A549 treated with dexamethasone at 1 μM for 4 hours (cell line): Measurements from ENCODE around the gene PLSCR3. TPM values are rescaled to one million over a fixed set of nuclear protein-coding genes. Genes with fewer than 3 reads are reported as not detected.

Experiments used
- total RNA-seq: library from RNA; stranded (reverse); fragments of 200-300 nt; extraction: Qiagen RNA extraction; gene quantifications from 5 replicates; pipeline ENCODE4 v1.2.3, GENCODE V29; 2022

The PLSCR3 gene
- 36.7 to 50.6 TPM (median 41.6 TPM) in 5 replicates for total RNA-seq

DNA sequence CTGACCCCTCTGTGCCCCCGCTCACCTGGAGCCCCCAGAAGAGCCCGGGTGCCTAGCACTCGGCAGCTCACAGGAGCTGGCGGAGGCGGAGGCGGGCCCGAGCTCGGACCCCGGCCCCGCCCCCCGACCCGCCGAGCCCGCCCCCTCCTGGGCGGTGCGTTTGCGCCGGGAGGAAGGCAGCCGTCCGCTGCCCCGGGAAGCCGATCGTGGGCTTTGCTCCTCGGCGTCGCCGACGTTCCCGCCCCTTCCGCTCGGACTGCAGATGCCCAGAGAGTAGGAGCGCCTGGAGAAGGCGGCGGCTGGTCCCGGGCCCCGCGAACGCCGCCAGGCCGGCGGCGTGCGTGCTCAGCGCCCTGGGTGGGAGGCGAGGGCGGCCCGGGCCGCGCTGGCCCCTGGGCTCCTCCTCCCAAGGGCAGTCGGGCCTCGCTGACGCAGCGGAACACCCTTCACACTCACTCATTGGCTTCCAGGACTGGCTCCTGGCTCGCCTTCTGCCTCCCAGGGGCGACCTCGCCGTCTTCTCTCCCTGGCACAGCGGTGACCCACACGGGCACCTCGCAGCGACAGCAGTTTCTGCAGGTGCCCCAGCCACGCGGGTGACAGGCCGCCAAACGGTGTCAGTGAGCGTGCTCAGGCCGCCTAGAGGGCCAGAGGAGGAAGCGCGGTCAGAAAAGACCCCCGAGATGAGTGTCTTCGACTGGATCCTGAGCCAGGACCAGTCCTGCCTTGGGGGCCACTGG, at the start of gene PLSCR3:
Gene PLSCR3 (minus strand): TSS at position 74 of the 740 bp plus-strand sequence. CDS start 415 bp downstream, outside the sequence.

DNA sequence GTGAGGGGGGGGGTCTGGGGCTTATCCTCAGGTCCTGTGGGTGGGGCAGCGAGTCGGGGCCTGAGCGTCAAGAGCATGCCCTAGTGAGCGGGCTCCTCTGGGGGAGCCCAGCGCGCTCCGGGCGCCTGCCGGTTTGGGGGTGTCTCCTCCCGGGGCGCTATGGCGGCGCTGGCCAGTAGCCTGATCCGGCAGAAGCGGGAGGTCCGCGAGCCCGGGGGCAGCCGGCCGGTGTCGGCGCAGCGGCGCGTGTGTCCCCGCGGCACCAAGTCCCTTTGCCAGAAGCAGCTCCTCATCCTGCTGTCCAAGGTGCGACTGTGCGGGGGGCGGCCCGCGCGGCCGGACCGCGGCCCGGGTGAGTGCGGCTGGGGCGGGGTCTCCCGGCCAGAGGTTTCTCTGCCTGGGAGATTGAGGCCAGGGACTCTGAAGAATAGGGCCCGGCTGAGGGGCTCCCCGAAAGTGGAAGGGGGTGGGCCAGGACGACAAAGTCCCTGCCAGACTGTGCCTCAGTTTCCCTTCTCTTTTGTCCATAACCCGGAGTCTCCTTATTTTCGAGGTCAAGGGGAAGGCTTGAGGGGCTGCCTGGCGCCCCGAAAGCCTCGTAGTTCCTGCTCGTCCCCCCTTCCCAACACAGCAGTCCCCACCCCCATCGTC, 45.3 kb upstream of the PLSCR3 start, which contains the start of gene FGF11:
Gene FGF11 (plus strand): TSS at position 51 of the 651 bp plus-strand sequence. CDS start 109 bp downstream, at position 160.

DNA sequence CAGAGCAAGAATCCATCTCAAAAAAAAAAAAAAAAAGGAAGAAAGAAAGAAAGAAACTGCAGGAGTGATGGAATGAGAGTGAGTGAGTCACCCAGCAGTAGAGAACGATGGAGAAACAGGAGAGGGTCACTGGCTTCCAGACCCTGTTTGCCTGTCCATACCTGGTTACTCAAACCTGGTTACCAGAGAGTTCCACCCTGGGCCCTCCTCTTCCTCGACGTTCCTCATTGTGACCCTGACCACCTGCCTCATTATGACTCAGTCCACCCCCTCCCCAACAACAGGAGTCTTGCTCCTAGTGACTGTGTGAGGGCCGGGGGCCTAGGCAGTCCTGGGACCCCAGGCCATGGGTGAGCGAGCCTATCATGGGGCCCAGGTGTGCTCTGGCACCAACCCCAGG, 34.2 kb upstream of the PLSCR3 start, which contains the start of gene SPEM3:
Gene SPEM3 (plus strand): TSS at position 301 of the 400 bp plus-strand sequence. CDS start 46 bp downstream, at position 347.

DNA sequence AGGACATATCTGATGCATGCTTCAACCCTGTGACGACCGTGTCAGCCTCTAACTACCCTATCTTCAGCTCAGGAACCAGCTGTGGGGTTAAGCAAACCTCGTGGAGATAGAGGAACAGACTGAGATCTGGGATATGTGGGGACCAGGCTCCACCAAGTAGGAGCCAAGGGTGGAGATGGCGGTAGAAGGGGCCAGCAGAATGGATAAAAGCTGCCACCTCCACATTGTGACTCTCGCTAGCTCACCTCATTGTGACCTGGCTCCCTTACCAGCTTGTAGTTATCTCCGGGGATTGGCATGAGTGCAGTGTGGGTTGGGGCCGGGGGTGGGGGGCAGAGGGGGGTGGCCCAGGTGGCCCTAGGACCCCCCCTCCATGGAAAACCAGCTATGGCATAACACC, 31.0 kb upstream of the PLSCR3 start, which contains the start of gene SPEM2:
Gene SPEM2 (plus strand): TSS at position 301 of the 400 bp plus-strand sequence. CDS start 73 bp downstream, at position 374.

DNA sequence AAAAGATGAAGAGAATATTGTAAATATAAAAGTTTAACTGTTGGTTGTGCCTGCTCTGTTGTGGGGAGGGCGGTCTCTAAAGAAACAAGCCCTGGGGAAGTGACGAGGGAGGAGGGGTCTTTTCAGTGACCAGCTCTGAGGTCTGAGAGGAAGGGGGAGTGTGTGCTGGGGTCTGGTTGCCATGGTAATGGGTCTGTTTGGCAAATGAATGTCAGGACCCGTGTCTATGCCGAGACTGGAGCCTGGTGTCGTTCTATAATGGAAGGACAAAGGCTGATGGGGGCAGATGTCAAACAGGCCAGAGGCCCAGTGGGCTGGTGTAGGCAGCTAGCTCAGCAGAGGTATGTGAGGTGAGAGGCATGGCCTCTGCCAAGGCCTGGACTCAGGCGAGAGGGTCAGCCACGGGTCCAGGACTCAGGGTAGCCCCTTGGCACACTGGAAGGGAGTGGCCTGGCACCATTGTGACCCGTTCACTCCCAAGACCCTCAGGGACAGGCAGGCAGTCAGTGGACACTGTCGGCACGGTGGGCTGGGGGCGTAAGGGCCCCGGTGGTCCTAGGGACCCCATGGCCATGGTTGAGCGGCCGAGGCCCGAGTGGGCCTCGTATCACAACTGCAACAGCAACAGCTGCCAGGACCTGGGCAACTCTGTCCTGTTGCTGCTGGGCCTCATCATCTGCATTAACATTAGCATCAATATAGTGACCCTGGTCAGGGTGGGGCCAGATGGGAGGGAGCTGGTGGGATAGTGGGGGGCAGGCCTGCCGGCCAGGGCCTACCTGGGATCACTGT, 25.7 kb upstream of the PLSCR3 start, which contains the start of gene SPEM1:
Gene SPEM1 (plus strand): TSS at position 506 of the 792 bp plus-strand sequence. CDS start 61 bp downstream, at position 567.

DNA sequence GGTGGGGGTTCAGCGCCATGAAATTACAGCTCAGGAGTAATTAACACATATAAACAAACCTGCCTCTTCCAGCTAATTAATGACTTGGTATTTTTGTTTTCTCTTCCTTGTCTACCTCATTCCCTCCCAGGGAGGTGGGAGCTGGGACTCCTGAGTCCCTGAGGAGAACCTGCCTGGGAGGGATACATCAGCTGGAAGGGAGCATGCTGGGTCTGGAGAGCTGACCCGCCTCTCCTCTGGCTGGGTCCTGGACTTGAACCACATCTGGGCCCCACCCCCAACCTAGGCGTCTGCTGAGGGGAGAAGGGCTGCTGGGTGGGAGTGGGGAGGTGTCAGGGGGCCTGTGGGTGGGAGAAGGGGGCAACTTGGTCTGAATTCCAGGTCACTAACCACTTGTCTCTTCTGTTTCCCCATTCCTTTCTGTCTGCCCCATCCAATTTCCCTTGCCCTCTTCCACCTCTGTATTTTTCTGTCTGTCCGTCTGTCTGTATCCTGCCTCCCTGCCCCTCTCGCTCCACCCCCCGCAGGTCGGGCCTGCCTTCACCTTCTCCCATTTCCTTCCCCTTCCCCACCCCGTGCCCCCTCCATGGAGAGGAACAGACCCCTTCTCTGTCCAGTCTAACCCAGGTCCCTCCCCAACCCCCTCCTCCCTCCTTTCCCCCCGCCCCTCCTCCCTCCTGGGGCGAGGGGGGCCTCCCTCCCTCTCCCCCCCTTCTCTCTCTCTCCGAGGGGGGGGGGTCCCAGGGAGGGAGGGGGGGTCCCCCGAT, 13.3 kb upstream of the PLSCR3 start, which contains the start of gene NLGN2:
Gene NLGN2 (plus strand): TSS at position 361 of the 767 bp plus-strand sequence. CDS start 411 bp downstream, outside the sequence.

DNA sequence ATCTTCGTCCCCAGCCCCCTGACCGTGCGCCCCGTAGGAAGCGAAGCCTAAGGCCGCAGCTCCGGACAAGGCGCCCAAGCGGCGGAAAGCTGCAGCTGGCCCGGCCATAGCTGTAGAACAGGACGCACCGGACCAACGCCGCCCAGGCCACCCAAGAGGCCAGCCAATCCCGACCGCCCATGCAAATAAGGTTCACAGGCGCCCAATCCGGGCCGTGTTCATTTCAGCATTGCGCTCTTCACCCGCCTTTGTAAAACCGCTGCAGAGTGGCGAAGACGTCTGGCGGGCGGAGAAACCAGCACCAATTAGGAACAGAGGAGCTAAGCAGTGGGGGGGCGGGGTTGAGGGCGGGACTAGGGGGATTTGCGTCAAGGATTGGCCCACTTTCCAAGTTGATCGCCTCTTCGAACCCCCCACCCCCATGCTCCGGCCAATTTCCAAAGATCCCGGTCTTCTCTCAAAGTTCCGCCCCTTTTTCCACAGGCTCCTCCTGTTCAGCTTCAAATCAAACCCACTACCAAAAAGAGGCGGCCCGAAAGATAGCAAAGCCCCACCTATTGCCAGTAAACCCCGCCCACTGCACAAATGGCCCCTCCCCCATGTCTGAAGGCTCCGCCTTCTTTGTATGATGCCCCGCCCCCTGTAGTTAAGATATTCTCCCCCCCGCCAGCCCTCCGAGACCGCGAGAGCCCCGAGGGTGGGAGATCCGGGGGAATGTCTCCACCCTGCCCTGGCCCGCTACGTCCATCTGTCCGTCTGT, 9.8 kb upstream of the PLSCR3 start, which contains the start of gene TMEM256:
Gene TMEM256 (minus strand): TSS at position 121 of the 760 bp plus-strand sequence. CDS start 13 bp downstream, at position 108.

DNA sequence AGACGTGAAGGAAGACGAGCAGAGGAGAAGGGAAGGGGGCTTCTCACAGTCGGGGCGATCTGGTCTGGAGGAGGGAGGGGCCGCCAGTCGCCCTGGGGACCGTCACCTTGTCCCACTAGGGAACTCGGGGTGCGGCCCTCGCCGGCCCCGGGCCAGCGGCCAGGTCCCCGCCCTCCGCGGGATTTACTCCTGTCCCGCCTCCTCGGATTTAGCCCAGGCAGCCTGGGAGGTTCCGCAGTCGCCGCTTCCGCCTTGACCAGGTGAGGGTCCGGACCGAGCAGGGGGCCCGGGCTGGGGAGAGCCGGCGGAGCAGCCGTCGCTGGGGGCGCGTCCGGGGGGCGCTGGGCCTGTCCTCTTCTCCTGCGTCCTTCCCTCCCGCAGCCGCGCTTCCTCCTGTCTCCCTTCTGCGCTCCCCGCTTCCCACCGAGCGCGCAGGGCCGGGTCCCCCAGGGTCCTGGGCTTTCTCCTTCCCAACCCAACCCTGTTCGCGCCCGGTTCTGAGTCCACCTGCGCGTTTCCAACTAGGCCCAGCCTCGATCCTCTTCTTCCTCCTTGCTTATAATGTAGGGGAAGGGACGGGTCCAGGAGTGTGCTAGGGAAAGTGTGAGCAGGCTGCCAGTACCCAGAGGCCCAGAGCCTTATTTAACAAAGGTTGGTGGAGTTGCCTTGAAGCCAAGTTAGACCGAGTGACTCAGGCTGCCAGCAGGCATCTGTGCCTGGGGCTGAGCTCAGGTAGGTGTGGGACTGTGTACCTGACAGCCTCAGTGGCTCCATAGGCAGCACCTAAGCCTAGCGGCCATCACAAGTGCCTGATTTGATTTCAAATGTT, 13.3 kb downstream of the PLSCR3 start, which contains the start of gene TNK1:
Gene TNK1 (plus strand): TSS at position 235 of the 829 bp plus-strand sequence. CDS start 1,838 bp downstream, outside the sequence.

DNA sequence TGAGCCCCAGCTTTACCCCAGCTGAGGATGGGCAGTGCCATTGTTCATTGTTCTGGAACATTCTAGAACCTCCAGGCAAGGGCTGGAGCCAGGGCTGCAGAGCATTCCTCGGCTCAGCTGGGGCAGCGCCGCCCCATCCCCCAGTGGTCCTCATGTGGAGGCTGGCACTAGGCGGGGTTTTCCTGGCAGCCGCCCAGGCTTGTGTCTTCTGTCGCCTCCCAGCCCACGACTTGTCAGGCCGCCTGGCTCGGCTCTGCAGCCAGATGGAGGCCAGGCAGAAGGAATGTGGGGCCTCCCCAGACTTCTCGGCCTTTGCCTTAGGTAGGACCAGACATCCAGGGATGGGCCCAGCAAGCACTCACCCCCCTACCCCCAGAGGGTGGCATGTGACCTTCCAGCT, 39.3 kb downstream of the PLSCR3 start, which contains the start of gene TMEM95:
Gene TMEM95 (plus strand): TSS at position 104 of the 400 bp plus-strand sequence. CDS start 49 bp downstream, at position 153.

DNA sequence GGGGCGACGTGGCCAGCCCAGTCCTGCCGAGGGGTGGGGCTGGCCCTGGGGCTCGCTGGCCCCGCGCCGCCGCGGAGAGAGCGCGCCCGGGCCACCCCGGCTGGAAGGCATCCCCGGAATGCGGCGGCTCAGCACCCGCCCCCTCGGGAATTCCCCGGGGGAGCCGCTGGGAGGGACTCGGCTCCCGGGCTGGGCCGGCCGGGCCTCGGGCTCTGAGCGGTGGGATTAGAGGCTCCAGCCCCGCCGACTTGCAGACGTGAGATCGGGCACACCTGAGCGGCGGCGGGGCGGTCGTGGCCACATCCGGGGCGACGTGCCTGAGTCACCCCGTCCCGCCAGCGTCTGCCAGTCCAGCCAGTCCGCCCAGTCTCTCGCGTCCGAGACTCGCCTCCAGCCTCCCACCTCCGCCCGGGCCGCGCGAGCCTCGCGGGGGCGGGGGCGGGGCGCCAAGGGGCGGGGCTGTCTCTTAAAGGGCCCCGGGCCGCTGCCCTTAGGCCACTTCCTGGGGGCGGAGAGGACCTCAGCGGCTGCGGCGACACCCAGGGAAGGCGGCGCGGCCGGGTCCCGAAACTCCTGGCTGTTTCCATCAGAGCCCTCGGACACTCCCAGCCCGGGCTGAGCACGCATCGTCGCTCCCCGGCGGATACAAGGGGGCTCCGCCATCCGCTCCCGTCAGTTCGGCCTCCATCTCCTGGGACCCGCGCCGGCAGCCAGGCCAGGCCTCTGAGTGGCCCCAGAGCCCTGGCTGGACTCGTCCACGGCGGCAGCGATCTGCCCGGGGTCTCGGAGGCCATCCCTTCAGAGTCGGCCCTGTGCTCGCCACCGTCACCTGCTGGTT, 42.4 kb downstream of the PLSCR3 start, which contains the start of gene KCTD11:
Gene KCTD11 (plus strand): TSS at position 498 of the 838 bp plus-strand sequence.

Other genes with a start within 250 kb of the PLSCR3 start
- 0.42 to 0.98 TPM (median 0.77 TPM) in 5 replicates for gene ASGR1, start 215.2 kb downstream of the PLSCR3 start, total RNA-seq
- 4.5 to 7.6 TPM (median 6.4 TPM) in 5 replicates for gene DLG4, start 174.7 kb downstream of the PLSCR3 start, total RNA-seq
- 266 to 442 TPM (median 389 TPM) in 5 replicates for gene ACADVL, start 174.6 kb downstream of the PLSCR3 start, total RNA-seq
- 33.5 to 47.2 TPM (median 44.9 TPM) in 5 replicates for gene DVL2, start 160.0 kb downstream of the PLSCR3 start, total RNA-seq
- 93.9 to 117 TPM (median 104 TPM) in 5 replicates for gene PHF23, start 155.1 kb downstream of the PLSCR3 start, total RNA-seq
- gene GABARAP, start 152.1 kb downstream of the PLSCR3 start, total RNA-seq = 596 to 790 TPM (median 609 TPM) in 5 replicates
- gene CTDNEP1, start 142.8 kb downstream of the PLSCR3 start, total RNA-seq = 218 to 267 TPM (median 246 TPM) in 5 replicates
- gene ELP5, start 142.3 kb downstream of the PLSCR3 start, total RNA-seq = 140 to 161 TPM (median 146 TPM) in 5 replicates
- gene CLDN7, start 132.0 kb downstream of the PLSCR3 start, total RNA-seq = 1.9 to 3.2 TPM (median 2.6 TPM) in 5 replicates
- gene SLC2A4, start 112.8 kb downstream of the PLSCR3 start, total RNA-seq = 0.30 to 0.69 TPM (median 0.60 TPM) in 5 replicates
- 0.45 to 0.76 TPM (median 0.57 TPM) in 5 replicates for gene YBX2, start 99.9 kb downstream of the PLSCR3 start, total RNA-seq
- gene EIF5A, start 86.9 kb downstream of the PLSCR3 start, total RNA-seq = 1,536 to 1,701 TPM (median 1,628 TPM) in 5 replicates
- 82.4 to 111 TPM (median 103 TPM) in 5 replicates for gene GPS2, start 79.2 kb downstream of the PLSCR3 start, total RNA-seq
- gene NEURL4, start 65.2 kb downstream of the PLSCR3 start, total RNA-seq = 15.2 to 33.7 TPM (median 30.6 TPM) in 5 replicates
- 1.4 to 3.6 TPM (median 2.7 TPM) in 5 replicates for gene ACAP1, start 58.0 kb downstream of the PLSCR3 start, total RNA-seq
- 9.7 to 12.6 TPM (median 11.4 TPM) in 5 replicates for gene KCTD11, start 42.4 kb downstream of the PLSCR3 start, total RNA-seq
- not detected in 5 replicates for gene TMEM95, start 39.4 kb downstream of the PLSCR3 start, total RNA-seq
- gene TNK1, start 13.4 kb downstream of the PLSCR3 start, total RNA-seq = 1.1 to 1.5 TPM (median 1.3 TPM) in 5 replicates
- gene TMEM256, start 9.6 kb upstream of the PLSCR3 start, total RNA-seq = 204 to 220 TPM (median 207 TPM) in 5 replicates
- gene NLGN2, start 13.3 kb upstream of the PLSCR3 start, total RNA-seq = 11.3 to 19.7 TPM (median 17.9 TPM) in 5 replicates
- 0.09 to 0.18 TPM (median 0.12 TPM) in 4 of 5 replicates, not detected in the other for gene SPEM1, start 25.8 kb upstream of the PLSCR3 start, total RNA-seq
- gene SPEM2, start 31.1 kb upstream of the PLSCR3 start, total RNA-seq = 0.13 to 0.18 TPM in 2 of 5 replicates, not detected in the others
- gene SPEM3, start 34.3 kb upstream of the PLSCR3 start, total RNA-seq = 0.02 to 0.05 TPM (median 0.04 TPM) in 3 of 5 replicates, not detected in the others
- 10.3 to 14.6 TPM (median 13.0 TPM) in 5 replicates for gene TMEM102, start 40.9 kb upstream of the PLSCR3 start, total RNA-seq
- gene FGF11, start 45.0 kb upstream of the PLSCR3 start, total RNA-seq = 1.1 to 1.3 TPM (median 1.1 TPM) in 5 replicates
- 6.9 to 11.8 TPM (median 9.0 TPM) in 5 replicates for gene CHRNB1, start 50.5 kb upstream of the PLSCR3 start, total RNA-seq
- gene ZBTB4, start 85.1 kb upstream of the PLSCR3 start, total RNA-seq = 20.6 to 29.5 TPM (median 27.8 TPM) in 5 replicates
- not detected in 5 replicates for gene SLC35G6, start 86.9 kb upstream of the PLSCR3 start, total RNA-seq
- 49.1 to 95.5 TPM (median 91.3 TPM) in 5 replicates for gene POLR2A, start 89.8 kb upstream of the PLSCR3 start, total RNA-seq
- gene TNFSF12, start 154.5 kb upstream of the PLSCR3 start, total RNA-seq = 6.8 to 12.9 TPM (median 12.1 TPM) in 5 replicates
- 0.46 to 0.83 TPM (median 0.62 TPM) in 5 replicates for gene TNFSF13, start 164.2 kb upstream of the PLSCR3 start, total RNA-seq
- 87.8 to 104 TPM (median 102 TPM) in 5 replicates for gene SENP3, start 167.4 kb upstream of the PLSCR3 start, total RNA-seq
- gene CD68, start 185.1 kb upstream of the PLSCR3 start, total RNA-seq = 24.8 to 38.2 TPM (median 33.6 TPM) in 5 replicates
- gene MPDU1, start 189.3 kb upstream of the PLSCR3 start, total RNA-seq = 117 to 135 TPM (median 121 TPM) in 5 replicates
- 0.16 to 0.27 TPM (median 0.20 TPM) in 5 replicates for gene SOX15, start 195.6 kb upstream of the PLSCR3 start, total RNA-seq
- gene FXR2, start 220.4 kb upstream of the PLSCR3 start, total RNA-seq = 45.4 to 60.2 TPM (median 59.3 TPM) in 5 replicates
- 61.1 to 73.5 TPM (median 62.9 TPM) in 5 replicates for gene SAT2, start 233.3 kb upstream of the PLSCR3 start, total RNA-seq
- gene SHBG, start 235.6 kb upstream of the PLSCR3 start, total RNA-seq = 0.27 to 0.56 TPM (median 0.43 TPM) in 5 replicates